Activated CD8-positive, alpha-beta memory T cell treated with anti-CD3 and anti-CD28 coated beads, Interleukin-2, amount 50 U/mL, for 48 hours (primary cell): ENCODE data around the gene TTLL11.
"Not testable (repeated sequence)": the region's sequence is repeated elsewhere in the genome, so short reads cannot be mapped to it uniquely, and the experiment has no call there.

Experiments
- DNase-seq: peaks from one replicate; pipeline ENCODE4 v3.0.0-alpha.2; 2020

Gene TTLL11

GRCh38 chr9:122078557-122078956 lies 14.6 kb downstream of the TTLL11 start:
- DNase-seq, result no peak

DNA sequence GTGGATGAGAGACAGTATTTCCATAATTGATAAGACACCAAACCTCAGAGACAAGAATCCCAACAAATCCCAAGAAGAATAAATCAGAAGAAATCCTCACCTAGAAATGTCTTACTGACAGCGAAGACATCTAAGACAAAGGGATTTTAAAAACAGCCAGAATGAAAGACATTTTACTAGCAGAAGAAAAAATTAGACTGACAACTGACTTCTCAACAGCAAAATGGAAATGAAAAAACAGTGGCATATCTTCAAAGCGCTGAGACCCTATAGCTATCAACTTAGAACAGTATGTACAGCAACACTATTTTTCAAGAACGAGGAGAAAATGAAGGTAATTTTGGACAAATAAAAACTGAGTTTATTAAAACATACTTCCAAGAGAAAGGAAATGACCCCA lies 16.3 kb downstream of the TTLL11 start:
- no peak for DNase-seq

DNA sequence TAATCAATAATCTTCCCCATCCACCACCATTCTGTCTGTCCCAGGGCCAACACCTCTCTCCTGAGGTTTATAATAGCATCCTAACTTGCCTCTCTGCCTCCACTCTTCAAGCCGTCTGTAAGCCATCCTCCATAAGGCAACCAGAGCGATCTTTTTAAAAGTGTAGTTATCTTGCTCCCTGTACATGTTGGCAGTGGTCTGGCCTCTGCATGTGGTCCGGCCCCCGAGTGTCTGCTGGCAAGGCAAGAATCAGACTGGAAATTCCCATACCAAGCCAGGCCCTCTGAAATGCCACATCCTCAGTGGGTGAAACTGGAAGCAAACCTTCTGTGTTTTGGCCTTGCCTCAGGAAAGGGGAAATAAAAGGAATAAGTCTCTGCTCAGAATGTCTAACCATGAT lies 17.0 kb downstream of the TTLL11 start:
- no peak for DNase-seq

DNA sequence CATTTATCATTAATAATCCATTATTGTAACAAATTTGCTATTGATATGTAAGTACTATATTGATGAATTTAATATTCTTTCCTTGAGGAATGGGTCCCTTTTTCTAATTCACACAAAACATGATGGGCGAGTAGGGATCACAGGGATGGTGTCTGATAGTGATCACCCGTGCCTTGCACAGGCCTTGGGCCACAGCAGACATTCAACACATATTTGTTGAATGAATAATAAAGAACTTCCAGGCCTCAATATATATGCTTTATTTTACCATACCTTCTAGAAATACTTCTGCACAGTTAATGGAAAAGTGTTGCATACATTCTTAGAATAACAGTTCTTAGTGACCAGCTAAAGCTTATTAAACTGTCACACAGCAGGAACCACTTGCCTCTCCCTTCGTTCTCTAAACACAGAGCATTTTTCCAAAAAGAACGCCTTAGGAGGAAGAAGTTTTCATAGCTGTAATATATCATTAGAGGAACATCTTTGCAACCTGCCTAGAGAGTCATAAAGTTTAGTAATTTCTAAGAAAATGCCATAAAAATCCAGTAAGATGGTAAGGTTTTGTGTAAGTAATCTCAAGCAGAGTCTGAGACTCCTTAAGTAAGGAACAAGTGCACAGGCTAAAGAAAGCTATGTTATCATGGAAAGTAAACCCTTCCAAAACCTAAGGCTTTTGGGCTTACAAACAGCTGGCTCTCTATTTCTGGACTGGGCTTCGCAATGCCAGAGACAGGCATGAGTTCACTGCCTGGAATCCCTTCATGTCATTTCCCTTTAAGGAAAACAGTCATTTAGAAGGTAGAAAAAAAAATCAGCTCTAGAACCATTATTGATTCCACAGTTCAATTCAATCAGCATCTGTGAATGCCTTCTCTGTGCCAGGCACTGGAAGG lies 17.7 kb downstream of the TTLL11 start:
- DNase-seq, result no peak

GRCh38 chr9:122071715-122072114 lies 21.4 kb downstream of the TTLL11 start:
- no peak for DNase-seq

DNA sequence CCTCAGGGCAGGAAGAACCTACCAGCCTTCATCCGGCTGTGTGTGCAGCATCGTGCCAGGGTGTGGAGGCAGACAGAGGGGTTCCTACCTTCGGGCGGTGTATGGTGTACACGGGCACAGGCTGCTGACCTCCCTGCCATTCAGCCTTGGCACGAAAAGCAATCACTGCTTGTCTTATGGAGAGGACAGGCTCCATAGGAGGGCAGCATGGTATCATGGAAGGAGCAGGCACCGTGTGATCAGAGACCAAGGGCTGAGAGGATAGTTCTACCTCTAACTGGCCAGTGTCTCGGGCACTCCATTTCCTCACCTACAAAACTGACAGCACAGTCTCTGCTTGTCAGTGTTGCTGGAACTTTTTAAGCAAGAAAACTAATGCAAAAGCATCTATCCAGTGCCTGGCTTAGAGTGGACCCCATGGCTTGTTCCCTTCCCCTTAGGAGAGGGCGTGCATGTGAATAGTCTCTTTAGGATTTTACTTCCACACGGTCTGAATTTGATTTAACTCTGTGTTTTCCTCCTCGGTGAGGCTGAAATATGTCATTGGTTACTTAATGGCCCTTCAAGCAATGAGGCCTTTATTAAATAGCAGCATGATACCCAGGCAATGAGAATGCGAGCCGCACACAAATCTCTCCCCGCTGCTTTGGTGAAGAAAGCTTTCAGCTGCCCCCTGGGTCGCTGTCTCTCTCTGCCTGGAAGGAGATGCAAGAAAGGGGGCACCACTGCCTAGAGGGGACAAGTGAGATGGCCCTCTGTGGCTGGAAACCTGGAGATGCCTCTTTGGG lies 22.2 kb downstream of the TTLL11 start:
- no peak for DNase-seq

DNA sequence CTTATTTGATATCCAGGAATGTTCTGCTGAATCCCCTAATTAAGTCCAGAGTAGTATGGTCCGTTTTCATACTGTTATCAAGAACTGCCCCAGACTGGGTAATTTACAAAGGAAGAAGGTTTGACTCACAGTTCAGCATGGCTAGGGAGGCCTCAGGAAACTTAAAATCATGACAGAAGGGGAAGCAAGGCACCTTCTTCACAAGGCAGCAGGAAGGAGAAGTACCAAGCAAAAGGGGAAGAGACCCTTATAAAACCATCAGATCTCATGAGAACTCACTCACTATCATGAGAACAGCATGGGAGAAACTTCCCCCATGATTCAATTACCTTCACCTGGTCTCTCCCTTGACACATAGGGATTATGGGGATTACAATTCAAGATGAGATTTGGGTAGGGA lies 26.4 kb downstream of the TTLL11 start:
- DNase-seq, result not testable (repeated sequence)

- no peak for DNase-seq
Observed at GRCh38 chr9:122065923-122066629, 27.0 kb downstream of the TTLL11 start.

- DNase-seq, result no peak
Observed at GRCh38 chr9:122060481-122060880, 32.6 kb downstream of the TTLL11 start.

DNA sequence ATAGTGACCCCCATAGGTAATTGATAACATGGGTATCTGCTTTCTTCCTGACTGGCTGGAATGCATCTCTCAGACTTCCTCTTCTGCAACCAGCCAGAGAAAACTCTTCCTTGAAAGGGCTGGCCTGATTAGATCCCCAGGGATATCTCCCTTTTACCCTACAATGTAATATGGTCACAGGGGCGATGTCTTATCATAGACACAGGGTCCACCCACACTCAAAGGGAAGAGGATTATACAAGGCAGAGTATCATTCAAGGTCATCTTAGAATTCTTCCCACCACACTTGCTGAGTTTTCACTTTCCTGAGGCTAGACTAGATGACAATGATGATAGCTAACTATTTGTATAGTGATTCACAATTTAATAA lies 33.2 kb downstream of the TTLL11 start:
- no peak for DNase-seq

DNA sequence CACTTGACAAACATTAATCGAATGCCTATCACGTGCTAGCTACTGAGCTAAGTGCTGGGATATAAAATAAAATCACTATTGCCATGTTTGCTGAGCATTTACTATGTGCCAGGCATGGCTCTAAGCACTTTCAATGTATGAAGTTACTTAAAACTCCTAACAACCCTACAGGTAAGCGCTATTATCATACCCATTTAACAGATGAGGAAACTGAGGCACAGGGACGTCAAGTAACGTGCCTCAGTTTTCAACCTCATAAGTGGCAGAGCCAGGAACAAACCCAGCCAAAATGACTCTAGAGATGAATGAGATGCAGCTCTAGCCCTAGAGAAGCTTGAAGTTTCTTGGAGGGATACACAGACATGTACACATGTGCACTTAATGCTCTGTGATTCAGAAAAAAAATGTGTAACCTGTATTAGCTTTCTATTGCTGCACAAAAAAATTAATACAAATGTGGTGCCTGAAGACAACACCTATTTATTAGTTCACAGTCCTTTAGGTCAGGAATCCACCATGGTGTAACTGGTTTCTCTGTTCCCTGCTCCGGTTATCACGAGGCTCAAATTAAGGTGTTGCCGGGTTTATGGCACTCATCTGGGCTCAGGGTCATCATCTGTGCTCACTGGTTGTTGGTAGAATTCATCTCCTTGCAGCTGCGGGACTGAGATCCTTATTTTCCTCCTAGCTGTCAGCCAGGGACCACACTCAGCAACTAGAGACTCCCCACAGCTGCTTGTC lies 33.7 kb downstream of the TTLL11 start:
- no peak for DNase-seq

DNA sequence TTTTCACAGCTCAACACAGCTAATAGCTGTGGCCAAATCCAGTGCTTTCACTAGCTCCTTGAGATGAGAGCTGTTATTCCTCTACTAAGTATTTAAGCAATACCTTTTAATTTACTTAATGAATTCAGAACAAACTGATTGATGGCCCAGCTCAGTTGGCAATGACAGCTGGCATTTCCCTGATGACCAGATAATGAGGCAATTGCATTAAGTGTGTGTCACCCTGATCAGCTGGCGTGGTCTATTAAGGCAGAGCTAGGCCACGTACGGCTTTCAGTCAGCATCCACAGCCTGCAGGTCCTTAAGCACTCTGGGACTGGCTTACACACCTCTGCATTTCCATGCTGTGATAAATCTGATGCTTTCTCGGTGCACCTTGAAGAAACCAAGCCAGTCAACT lies 34.4 kb downstream of the TTLL11 start:
- no peak for DNase-seq

DNA sequence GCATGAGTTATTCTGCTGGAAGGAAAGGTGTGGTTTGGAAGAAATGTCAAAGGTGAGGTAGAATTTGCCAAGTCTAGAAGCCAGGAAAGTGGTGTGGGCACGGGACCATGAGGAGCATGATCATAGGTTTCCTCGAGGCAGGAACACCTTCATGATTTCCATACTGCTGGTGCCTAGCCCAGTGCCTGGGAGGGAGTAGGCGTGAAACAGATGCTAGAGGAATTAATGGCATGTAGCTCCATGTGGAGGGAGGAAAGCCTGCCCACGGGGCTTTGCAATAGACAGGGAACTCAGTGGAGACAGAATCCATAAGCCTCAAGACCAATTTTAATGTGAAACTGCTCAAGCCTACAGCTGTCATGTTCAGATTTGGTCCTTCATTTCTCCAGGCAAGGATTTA lies 35.1 kb downstream of the TTLL11 start:
- DNase-seq, result no peak

GRCh38 chr9:122057211-122057610 lies 35.9 kb downstream of the TTLL11 start:
- no peak for DNase-seq

DNA sequence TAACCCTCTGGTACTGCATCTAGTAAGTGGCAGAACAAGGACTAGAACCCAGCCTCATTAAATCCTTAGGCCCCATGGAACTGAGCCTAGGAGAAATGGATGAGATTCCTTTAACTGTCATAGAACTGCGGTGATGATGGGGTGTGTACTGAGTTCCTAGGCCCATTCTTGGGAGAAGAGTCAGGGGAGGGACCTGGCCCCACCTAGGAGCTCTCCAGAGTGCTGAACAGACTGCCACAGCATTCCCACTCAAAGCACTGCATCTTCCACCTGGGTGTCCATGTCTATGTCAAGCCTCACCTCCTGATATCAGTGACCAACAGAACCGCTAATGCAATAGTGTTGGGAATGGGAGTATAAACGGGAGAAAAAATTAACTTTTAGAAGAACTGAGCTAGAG lies 36.6 kb downstream of the TTLL11 start:
- no peak for DNase-seq

DNA sequence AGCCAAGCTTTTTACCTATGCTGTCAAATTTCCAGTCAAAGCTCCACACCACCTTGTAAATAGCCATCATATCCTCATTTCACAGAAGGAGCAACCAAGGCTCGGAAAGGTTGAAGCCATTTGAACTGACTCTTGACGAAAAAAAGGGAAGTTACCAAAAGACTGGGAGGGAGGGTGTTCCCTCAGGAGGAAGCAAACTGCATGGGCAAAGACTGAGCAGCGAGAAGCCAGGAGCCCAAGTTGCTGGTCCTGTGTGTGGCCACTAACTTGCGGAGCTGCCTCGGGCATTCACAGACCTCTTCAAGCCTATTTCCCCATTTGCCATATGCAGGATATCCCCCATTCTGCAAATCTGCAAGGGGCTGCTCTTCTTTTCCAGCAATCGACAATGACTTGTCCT lies 37.4 kb downstream of the TTLL11 start:
- DNase-seq, result no peak

DNA sequence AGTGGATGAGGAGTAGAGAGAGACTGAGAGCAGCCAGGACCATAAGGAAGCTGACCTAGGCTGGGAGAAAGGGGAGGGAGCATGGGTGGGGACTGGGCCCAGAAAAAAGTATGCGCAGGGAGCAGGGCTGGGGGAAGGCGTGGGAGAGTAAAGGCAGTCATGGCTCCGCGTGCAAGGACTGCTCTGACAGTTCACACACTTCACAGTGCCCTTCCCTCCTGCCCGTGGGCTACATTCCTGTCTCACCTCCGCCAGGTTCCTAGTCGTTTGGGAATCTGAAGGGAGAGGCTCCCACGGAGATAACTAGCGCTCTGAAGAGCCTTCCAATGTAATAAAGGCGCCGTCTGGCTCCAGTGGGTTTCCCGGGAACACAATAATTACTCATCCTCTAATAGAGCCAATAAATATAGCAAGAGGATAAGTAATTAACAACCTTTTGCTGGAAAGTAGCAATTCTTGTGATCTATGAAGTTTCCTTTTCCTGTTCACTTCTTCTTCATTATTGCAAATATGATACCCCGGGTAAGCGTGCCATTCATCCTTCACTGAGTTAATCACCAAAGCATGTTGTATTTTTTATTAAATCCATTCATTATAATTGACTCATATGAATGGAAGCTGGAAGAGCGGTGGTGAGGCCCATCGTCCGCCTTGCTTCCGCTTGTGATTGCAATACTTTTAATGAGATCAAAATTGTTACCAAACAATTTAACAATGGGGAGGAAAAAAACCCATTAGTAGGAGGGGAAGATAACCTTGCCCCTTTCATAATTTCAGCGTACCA lies 39.3 kb downstream of the TTLL11 start:
- no peak for DNase-seq

- DNase-seq, result no peak
Observed at GRCh38 chr9:122053064-122053463, 40.0 kb downstream of the TTLL11 start.

DNA sequence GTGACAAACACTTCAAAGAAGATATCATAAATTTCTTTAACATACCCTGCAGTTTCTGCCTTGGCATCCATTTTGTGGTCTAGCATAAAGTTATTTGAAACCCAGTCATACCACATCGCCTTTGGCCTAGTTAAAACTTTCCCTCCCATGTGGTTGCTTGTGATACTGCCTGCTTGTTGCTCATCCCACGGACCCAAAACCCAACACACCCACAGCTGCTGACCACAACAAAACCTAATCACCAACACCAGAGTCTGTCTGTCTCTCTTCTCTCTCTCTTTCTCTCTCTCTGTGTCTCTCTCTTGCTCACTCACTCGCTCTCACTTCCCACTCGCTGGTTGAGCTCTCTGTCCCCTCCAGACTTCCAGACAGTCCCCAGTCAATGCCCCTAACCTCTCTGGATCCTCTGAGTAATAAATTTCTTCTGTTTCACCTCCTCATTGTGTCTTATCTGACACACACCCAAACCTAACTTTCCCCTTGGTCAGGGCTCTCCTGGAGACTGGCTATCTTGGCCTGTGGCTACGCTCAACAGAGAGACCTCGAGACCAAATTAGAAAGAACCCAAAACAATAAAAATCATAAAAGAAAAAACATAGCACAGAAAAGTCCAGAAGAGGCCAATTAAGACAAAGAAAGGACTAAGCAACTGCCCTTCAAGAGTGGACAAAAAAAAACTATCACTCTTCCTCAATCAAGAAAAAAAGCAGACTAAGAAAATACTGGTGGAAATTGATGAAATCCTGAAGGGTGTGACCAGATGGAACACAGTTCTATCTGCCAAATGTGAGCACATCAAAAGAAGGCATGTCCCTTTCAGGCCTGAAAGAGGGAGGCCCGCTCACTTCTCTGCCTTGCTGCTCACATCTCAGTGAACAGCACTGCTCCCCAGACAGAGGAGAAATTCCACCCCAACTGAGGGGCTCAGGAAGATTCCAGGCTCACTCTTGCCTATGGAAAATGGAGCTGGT lies 41.5 kb downstream of the TTLL11 start:
- DNase-seq, result peak; percentile 79

DNA sequence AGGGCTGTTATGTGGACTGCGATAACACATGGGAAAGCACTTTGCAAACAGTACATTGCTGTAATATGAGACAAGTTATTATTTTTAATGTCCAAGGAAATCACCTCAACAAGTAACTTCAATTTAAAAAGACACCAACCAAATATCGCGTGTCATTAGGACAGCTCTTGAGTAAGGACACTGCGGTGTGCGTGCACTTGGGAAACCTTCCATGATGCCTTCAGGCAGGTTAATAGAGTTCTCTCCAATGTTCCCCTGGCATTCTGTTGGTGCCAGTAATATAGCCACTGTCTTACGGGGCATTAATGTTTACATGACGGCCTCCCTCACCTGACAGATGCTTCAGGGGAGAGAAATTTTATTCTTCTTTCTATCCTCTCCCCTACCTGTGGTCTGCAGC lies 42.9 kb downstream of the TTLL11 start:
- DNase-seq, result no peak

DNA sequence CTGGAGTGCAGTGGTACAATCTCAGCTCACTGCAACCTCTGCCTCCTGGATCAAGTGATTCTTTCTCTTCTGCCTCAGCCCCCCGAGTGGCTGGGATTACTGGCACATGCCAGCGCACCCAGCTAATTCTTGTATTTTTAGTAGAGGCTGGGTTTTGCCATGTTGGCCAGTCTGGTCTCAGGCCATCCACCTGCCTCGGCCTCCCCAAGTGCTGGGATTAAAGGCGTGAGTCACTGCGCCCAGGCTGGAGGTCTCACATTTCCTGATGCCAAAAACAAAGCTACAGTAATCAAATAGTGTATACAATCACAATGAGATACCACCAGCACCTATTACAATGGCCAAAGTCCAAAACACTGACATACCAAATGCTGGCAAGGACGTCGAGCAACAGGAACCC lies 51.1 kb downstream of the TTLL11 start:
- DNase-seq, result no peak
